ENCODE data around the gene GOLGA7B. TPM values are rescaled to one million over a fixed set of nuclear protein-coding genes. Genes with fewer than 3 reads are reported as not detected.

GOLGA7B gene
- total RNA-seq, 1 donor from 2014 or later, result under 0.01 TPM

GRCh38 chr10:97810446-97810845, 39.2 kb upstream of the GOLGA7B start:
- no peak for FAIRE-seq
- TF ChIP-seq, protein P1, sequence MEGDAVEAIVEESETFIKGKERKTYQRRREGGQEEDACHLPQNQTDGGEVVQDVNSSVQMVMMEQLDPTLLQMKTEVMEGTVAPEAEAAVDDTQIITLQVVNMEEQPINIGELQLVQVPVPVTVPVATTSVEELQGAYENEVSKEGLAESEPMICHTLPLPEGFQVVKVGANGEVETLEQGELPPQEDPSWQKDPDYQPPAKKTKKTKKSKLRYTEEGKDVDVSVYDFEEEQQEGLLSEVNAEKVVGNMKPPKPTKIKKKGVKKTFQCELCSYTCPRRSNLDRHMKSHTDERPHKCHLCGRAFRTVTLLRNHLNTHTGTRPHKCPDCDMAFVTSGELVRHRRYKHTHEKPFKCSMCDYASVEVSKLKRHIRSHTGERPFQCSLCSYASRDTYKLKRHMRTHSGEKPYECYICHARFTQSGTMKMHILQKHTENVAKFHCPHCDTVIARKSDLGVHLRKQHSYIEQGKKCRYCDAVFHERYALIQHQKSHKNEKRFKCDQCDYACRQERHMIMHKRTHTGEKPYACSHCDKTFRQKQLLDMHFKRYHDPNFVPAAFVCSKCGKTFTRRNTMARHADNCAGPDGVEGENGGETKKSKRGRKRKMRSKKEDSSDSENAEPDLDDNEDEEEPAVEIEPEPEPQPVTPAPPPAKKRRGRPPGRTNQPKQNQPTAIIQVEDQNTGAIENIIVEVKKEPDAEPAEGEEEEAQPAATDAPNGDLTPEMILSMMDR (IDR thresholded peaks at IDR 0.05; ENCODE audit: insufficient read depth, low read length, severe bottlenecking), result no peak
- H3K36me3 ChIP-seq (ENCODE audit: control insufficient read depth, insufficient read depth, low read length), result no peaks in the 10 kb centered on the region
- peak; percentile 76 for DNase-seq (ENCODE audit: low read depth)
- H3K27me3 ChIP-seq (ENCODE audit: control insufficient read depth, insufficient read depth, low read length), result no peaks in the 10 kb centered on the region
- no peak overlapping the region for H3K4me3 ChIP-seq (ENCODE audit: low read depth, low read length)

DNA sequence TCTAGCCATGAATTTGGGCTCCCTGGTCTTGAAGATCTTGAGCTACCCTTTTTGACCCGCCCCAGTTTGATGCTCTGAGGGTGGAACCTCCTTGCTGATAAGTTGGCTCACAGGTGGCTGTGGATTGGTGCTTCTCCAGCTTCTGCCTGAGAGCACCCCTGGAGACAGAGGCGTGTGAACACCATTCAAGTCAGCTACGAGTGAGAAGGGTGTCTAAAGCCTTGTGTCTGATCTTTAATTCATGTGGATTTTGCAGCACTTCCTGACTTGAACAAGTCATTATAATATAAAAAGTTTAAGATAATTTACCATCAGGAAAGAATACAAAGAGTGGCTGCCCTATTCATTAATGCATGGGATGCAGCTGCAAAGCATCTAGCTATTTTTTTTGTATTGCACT, 37.7 kb upstream of the GOLGA7B start:
- no peaks in the 10 kb centered on the region for H3K36me3 ChIP-seq (ENCODE audit: control insufficient read depth, insufficient read depth, low read length)
- H3K27me3 ChIP-seq (ENCODE audit: control insufficient read depth, insufficient read depth, low read length), result no peaks in the 10 kb centered on the region
- FAIRE-seq (no peak), DNase-seq (ENCODE audit: low read depth) (no peak)
- H3K4me3 ChIP-seq (ENCODE audit: low read depth, low read length), result no peak overlapping the region
- TF ChIP-seq, protein P1 (IDR thresholded peaks at IDR 0.05; ENCODE audit: insufficient read depth, low read length, severe bottlenecking), result no peak

GRCh38 chr10:97812696-97813095, 36.9 kb upstream of the GOLGA7B start:
- H3K4me3 ChIP-seq (ENCODE audit: low read depth, low read length), result no peak overlapping the region
- DNase-seq (ENCODE audit: low read depth) (peak; percentile 29), FAIRE-seq (peak; percentile 89)
- TF ChIP-seq, protein P1 (IDR thresholded peaks at IDR 0.05; ENCODE audit: insufficient read depth, low read length, severe bottlenecking), result no peak
- H3K27me3 ChIP-seq (ENCODE audit: control insufficient read depth, insufficient read depth, low read length), result no peaks in the 10 kb centered on the region
- no peaks in the 10 kb centered on the region for H3K36me3 ChIP-seq (ENCODE audit: control insufficient read depth, insufficient read depth, low read length)

DNA sequence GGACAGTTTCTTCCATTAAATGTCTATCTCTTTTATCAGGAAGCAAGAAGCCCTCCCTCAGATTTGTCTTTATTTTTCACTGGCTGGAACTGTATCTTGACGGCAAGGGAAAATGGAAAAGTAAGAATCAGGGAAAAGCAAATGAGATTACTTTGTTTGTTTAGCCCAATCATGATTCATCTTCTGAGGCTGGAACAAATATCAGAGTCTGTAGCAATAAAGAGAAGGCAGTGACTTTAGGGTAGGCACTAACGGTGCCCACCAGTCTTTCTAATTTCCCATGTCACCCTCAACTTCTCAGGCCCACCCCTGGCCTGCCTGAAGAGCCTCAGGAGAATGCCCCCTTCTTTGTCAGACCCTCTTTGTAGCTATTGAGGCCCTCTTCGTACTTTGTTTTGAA, 36.3 kb upstream of the GOLGA7B start:
- TF ChIP-seq, protein P1 (IDR thresholded peaks at IDR 0.05; ENCODE audit: insufficient read depth, low read length, severe bottlenecking), result no peak
- peak; percentile 31 for DNase-seq (ENCODE audit: low read depth)
- Histone ChIP-seq H3K36me3 (ENCODE audit: control insufficient read depth, insufficient read depth, low read length) (no peaks in the 10 kb centered on the region), H3K4me3 (ENCODE audit: low read depth, low read length) (no peak overlapping the region), H3K27me3 (ENCODE audit: control insufficient read depth, insufficient read depth, low read length) (no peaks in the 10 kb centered on the region)
- FAIRE-seq, result no peak

DNA sequence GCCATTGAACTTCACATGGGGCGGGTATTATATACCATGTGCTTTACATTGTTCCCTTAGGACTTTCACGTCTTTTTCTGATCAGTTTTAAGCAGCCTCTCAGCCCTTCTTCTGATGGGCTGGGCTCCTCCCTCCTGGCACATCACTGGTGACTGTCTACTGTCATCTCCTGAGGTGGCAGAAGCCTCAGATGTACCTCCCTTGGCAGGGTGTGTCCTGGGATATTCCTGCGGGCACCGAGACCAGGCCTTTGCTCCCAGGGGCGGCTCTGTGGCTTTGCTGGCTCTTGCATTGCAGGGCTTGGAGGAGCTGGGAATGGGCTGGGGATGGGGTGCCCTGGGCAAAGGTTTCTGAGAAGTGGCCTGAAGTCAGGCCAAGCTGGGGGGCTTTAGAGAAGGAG, 34.6 kb upstream of the GOLGA7B start:
- Histone ChIP-seq H3K27me3 (ENCODE audit: control insufficient read depth, insufficient read depth, low read length) (peaks cover 5% of the 10 kb centered on the region), H3K36me3 (ENCODE audit: control insufficient read depth, insufficient read depth, low read length) (no peaks in the 10 kb centered on the region), H3K4me3 (ENCODE audit: low read depth, low read length) (no peak overlapping the region)
- FAIRE-seq, result no peak
- TF ChIP-seq, protein P1 (IDR thresholded peaks at IDR 0.05; ENCODE audit: insufficient read depth, low read length, severe bottlenecking), result no peak
- DNase-seq (ENCODE audit: low read depth), result no peak

DNA sequence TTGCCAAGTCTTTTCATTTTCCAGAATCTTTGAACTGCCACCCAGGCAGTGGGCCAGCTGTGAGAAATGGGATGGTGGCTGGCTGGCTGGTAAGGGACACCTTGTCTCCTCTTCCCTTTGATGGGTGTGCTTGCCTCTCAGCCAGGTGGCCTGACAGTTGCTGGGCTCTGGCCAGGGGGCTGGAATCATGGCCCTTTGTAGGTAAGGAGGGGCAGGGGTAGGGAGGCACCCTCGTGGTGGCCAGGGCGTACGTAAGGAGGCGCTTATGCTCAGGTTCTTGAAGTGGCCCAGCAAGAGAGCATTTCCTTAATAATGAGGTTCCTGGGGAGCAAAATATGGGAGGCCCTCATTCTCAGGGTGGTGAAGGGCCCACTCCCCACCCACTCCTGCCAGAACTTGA, 33.0 kb upstream of the GOLGA7B start:
- no peak for FAIRE-seq
- TF ChIP-seq, protein P1 (IDR thresholded peaks at IDR 0.05; ENCODE audit: insufficient read depth, low read length, severe bottlenecking), result no peak
- H3K36me3 ChIP-seq (ENCODE audit: control insufficient read depth, insufficient read depth, low read length), result no peaks in the 10 kb centered on the region
- H3K4me3 ChIP-seq (ENCODE audit: low read depth, low read length), result no peak overlapping the region
- DNase-seq (ENCODE audit: low read depth), result no peak
- peaks cover 5% of the 10 kb centered on the region for H3K27me3 ChIP-seq (ENCODE audit: control insufficient read depth, insufficient read depth, low read length)

Data from bronchial epithelial cell (primary cell).